GM23248 (cell line): ENCODE data around the gene ADCY5.

Experiments
- EZH2 ChIP-seq: fragments of 200-600 bp; sonication (generic); IDR thresholded peaks from 2 replicates; pipeline ENCODE4 v1.6.1; 2018; ENCODE audit warnings: antibody characterized with exemption, mild to moderate bottlenecking; ENCODE audit not compliant: insufficient read depth, poor library complexity, severe bottlenecking
- EZH2phosphoT487 ChIP-seq: fragments of 200-600 bp; sonication (generic); IDR thresholded peaks from 2 replicates; pipeline ENCODE4 v1.6.1; 2018; ENCODE audit warnings: antibody characterized with exemption, moderate library complexity, mild to moderate bottlenecking, low read depth; ENCODE audit not compliant: insufficient read depth

- no peak for TF ChIP-seq EZH2phosphoT487
- no peak for TF ChIP-seq EZH2
Measured at GRCh38 chr3:123420416-123420968, 28.4 kb downstream of the ADCY5 start.
